T-helper 22 cell (primary cell): Measurements from ENCODE around the gene PTGIS.
A peak's percentile ranks its signal among the peaks of the same experiment; 100 is the strongest.

Experiments used
- DNase-seq: peaks from one replicate; pipeline ENCODE4 v3.0.0-alpha.2; 2020; ENCODE audit warnings: low read depth

PTGIS gene

GRCh38 chr20:49496553-49497397 is 71.2 kb downstream of the PTGIS start:
- no peak for DNase-seq

- DNase-seq = no peak
Measured at GRCh38 chr20:49496043-49496442, 71.9 kb downstream of the PTGIS start.

- DNase-seq = no peak
Measured at GRCh38 chr20:49490689-49491088, 77.2 kb downstream of the PTGIS start.

- DNase-seq = no peak
Measured at GRCh38 chr20:49489688-49490087, 78.2 kb downstream of the PTGIS start.

- no peak for DNase-seq
Measured at GRCh38 chr20:49486064-49486463, 81.9 kb downstream of the PTGIS start.

GRCh38 chr20:49485563-49485962 is 82.4 kb downstream of the PTGIS start:
- no peak for DNase-seq

GRCh38 chr20:49484180-49485140 is 83.5 kb downstream of the PTGIS start:
- peak; percentile 10 for DNase-seq

GRCh38 chr20:49483696-49484123 is 84.2 kb downstream of the PTGIS start:
- no peak for DNase-seq

- no peak for DNase-seq
Measured at GRCh38 chr20:49483018-49483695, 84.8 kb downstream of the PTGIS start.

- no peak for DNase-seq
Measured at GRCh38 chr20:49482621-49483017, 85.3 kb downstream of the PTGIS start, which contains the start of gene KCNB1. TSS of gene KCNB1 (minus strand) at chr20:49482668. CDS start at chr20:49482480, 188 bp downstream.

- no peak for DNase-seq
Measured at GRCh38 chr20:49482173-49482572, 85.8 kb downstream of the PTGIS start.

GRCh38 chr20:49481116-49481515 is 86.8 kb downstream of the PTGIS start:
- DNase-seq = no peak

GRCh38 chr20:49480236-49480635 is 87.7 kb downstream of the PTGIS start:
- no peak for DNase-seq

- no peak for DNase-seq
Measured at GRCh38 chr20:49479785-49480184, 88.2 kb downstream of the PTGIS start.

- no peak for DNase-seq
Measured at GRCh38 chr20:49478754-49479689, 88.9 kb downstream of the PTGIS start.

- no peak for DNase-seq
Measured at GRCh38 chr20:49478266-49478665, 89.7 kb downstream of the PTGIS start.

GRCh38 chr20:49477200-49477599 is 90.7 kb downstream of the PTGIS start:
- no peak for DNase-seq

- DNase-seq = no peak
Measured at GRCh38 chr20:49476016-49476355, 92.0 kb downstream of the PTGIS start.

GRCh38 chr20:49475292-49476015 is 92.5 kb downstream of the PTGIS start:
- DNase-seq = no peak

- no peak for DNase-seq
Measured at GRCh38 chr20:49471397-49471796, 96.5 kb downstream of the PTGIS start.
